ENCODE data around the gene TBX1. TPM values are rescaled to one million over a fixed set of nuclear protein-coding genes. Genes with fewer than 3 reads are reported as not detected.
A peak's percentile ranks its signal among the peaks of the same experiment; 100 is the strongest.
"Not testable (repeated sequence)": the region's sequence is repeated elsewhere in the genome, so short reads cannot be mapped to it uniquely, and the experiment has no call there.

Gene TBX1
- total RNA-seq, 2 donors from 2014 or later, result 0.12 TPM; not detected in 1

DNA sequence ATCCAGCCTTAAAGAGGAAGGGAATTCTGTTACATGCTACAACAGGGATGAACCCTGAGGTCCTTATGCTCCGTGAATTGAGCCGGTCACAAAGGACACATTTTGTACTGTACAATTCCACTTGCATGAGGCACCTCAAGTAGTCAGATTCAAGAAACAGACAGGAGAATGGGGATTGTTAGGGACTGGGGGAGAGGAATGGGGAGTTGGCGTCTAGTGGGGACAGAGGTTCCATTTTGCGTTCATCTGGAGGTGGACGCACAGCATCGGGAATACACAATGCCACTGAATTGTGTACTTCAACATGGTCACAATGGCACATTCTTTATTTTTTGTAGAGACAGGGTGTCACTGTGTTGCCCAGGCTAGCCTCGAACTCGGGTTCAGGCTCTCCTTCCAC is 14.1 kb downstream of the TBX1 start:
- Mint-ChIP-seq H3K27ac (no peak overlapping the region), H3K27me3 (ENCODE audit: low read depth) (peaks cover 53% of the 10 kb centered on the region), H3K36me3 (ENCODE audit: insufficient read depth in 2 of 2) (no peaks in the 10 kb centered on the region), H3K9me3 (no peaks in the 10 kb centered on the region), H3K4me3 (no peak overlapping the region), H3K4me1 (ENCODE audit: low read depth) (no peaks in the 10 kb centered on the region)
- no peak for DNase-seq
- no peak for ATAC-seq (replicated peaks in 1 of 2)

DNA sequence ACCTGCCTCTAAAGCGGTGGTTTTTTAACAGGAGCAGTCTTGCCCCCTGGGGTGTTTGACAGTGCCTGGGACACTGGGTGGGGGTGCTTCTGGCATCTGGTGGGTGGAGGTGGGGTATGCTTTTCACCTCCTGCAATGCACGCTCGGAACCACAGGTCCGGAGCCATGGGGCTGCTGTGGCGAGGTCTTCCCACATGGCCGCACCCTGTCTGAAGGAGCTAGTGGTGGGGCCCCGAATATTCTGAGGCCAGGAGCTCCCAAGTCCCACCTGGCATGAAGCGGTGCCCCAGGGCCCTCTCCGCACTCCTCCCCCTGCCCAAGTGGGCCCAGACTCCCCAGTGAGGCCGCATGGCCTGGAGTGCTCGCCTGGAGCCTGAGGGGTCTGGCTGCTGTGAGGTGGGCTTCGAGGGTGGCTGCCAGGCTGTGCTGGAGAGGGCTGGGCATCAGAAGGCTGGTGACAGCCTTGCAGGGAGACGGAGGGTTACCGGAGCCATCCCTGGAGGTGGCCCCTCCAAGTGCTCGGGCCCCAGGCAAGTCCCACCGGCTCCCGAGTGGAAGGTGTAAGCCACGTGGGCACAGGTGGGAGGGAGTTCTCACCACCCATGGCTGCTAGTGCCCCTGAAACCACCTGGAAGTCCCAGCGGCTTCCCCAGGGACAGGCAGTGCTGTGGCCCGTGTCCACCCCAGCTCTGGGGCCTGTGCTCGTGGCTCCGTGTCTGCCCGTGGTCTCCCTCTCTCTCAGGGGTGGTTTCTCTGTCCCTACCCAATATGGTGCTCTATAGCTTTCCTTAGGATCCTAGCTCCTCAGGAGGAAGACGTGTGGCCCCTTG is 15.1 kb downstream of the TBX1 start:
- Mint-ChIP-seq H3K4me1 (ENCODE audit: low read depth) (no peaks in the 10 kb centered on the region), H3K27me3 (ENCODE audit: low read depth) (peaks cover 51% of the 10 kb centered on the region), H3K36me3 (ENCODE audit: insufficient read depth in 2 of 2) (no peaks in the 10 kb centered on the region), H3K27ac (no peak overlapping the region), H3K9me3 (no peaks in the 10 kb centered on the region), H3K4me3 (no peak overlapping the region)
- ATAC-seq (replicated peaks in 1 of 2) (no peak), DNase-seq (no peak)

DNA sequence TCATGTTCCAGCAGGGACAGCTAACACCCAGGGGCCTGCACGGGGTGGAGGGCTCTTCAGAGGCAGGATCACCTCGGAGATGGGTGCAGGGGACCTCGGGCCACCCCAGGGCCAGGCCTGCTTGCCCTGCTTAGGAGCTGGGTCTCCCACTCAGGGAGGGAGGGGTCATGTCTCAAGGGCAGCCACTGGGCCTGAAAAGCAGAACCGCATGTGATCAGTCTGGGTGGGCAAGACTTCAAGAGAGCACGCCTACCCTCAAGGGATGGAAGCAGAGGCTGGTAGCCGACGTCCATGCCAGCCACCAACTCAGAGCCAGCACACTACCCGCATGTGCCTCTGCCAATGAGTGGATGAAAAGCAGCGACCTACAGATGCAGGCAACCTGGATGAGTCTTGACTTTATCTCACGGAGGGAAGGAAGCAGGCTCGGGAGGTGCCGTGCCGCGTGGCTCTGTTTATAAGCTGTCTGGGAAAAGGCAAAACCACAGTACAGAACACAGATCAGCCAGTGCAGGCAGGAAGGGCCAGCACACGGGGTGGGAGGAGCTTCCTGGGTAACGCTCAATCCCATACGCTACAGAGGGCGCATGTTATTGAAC is 16.0 kb downstream of the TBX1 start:
- no peak overlapping the region for H3K27ac Mint-ChIP-seq
- H3K27me3 Mint-ChIP-seq (ENCODE audit: low read depth), result peaks cover 49% of the 10 kb centered on the region
- H3K4me3 Mint-ChIP-seq, result no peak overlapping the region
- H3K9me3 Mint-ChIP-seq, result no peaks in the 10 kb centered on the region
- no peaks in the 10 kb centered on the region for H3K36me3 Mint-ChIP-seq (ENCODE audit: insufficient read depth in 2 of 2)
- DNase-seq, result no peak
- ATAC-seq (replicated peaks in 1 of 2), result peak in 1 of 2 donors; percentile 18
- H3K4me1 Mint-ChIP-seq (ENCODE audit: low read depth), result no peaks in the 10 kb centered on the region

DNA sequence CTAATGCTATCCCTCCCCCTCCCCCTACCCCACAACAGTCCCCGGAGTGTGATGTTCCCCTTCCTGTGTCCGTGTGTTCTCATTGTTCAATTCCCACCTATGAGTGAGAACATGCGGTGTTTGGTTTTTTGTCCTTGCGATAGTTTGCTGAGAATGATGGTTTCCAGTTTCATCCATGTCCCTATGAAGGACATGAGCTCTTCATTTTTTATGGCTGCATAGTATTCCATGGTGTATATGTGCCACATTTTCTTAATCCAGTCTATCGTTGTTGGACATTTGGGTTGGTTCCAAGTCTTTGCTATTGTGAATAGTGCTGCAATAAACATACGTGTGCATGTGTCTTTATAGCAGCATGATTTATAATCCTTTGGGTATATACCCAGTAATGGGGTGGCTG is 16.6 kb downstream of the TBX1 start:
- not testable (repeated sequence) for H3K4me3 Mint-ChIP-seq; DNase-seq; H3K36me3 Mint-ChIP-seq (ENCODE audit: insufficient read depth in 2 of 2); H3K4me1 Mint-ChIP-seq (ENCODE audit: low read depth); H3K27ac Mint-ChIP-seq; H3K9me3 Mint-ChIP-seq; ATAC-seq (replicated peaks in 1 of 2)
- H3K27me3 Mint-ChIP-seq (ENCODE audit: low read depth), result peaks cover 43% of the 10 kb centered on the region

DNA sequence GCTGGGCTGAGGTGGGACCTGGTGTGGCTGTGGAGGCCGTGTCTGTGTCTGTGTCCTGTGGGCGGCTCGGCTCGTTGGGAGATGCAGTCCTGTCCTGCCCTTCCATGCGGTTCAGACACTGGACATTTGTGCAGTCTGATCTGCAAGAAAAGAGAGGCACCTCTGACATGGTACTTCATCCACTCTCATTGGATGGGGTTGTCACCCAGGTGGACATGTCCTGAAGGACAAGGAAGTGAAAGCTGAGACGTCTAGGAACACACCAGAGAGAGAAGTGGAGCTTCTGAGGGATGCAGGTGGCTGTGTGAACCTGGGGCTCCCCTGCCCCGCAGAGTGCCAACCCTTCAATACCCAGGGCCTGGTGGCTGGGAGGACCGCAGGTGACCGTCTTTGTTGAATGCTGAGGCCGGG is 18.4 kb downstream of the TBX1 start:
- DNase-seq, result no peak
- Mint-ChIP-seq H3K27me3 (ENCODE audit: low read depth) (peaks cover 24% of the 10 kb centered on the region), H3K9me3 (no peaks in the 10 kb centered on the region), H3K4me1 (ENCODE audit: low read depth) (no peaks in the 10 kb centered on the region), H3K4me3 (no peak overlapping the region), H3K36me3 (ENCODE audit: insufficient read depth in 2 of 2) (no peaks in the 10 kb centered on the region), H3K27ac (no peak overlapping the region)
- ATAC-seq (replicated peaks in 1 of 2), result no peak

DNA sequence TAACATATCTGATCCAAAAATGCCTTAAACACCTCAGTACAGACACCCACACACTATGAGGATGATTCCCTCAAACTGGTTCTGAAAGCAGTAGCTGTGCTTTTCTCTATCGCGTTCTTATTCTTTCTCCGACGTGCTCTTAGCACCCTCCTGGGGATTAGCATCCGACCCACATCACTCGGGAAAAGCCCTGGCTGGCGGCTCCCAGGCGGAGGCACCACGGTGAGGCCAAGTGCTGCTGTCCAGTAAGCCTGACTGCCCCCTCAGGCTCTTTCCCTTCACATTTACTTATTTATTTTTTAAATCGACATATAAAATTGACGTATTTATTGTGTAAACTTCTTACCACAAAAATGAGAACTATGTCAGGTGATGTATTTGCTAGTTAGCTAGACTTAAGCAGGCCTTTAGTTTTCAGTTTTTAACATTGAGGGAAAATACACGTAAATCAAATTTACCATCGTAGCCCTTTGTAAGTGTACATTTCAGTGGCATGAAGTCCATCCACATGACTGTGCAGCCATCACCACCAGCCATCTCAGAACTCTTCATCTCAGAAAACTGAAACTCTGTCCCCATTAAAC is 19.2 kb downstream of the TBX1 start:
- H3K27ac Mint-ChIP-seq, result no peak overlapping the region
- H3K36me3 Mint-ChIP-seq (ENCODE audit: insufficient read depth in 2 of 2), result no peaks in the 10 kb centered on the region
- ATAC-seq (replicated peaks in 1 of 2), result no peak
- no peaks in the 10 kb centered on the region for H3K4me1 Mint-ChIP-seq (ENCODE audit: low read depth)
- no peak overlapping the region for H3K4me3 Mint-ChIP-seq
- peaks cover 18% of the 10 kb centered on the region for H3K27me3 Mint-ChIP-seq (ENCODE audit: low read depth)
- no peaks in the 10 kb centered on the region for H3K9me3 Mint-ChIP-seq
- no peak for DNase-seq

DNA sequence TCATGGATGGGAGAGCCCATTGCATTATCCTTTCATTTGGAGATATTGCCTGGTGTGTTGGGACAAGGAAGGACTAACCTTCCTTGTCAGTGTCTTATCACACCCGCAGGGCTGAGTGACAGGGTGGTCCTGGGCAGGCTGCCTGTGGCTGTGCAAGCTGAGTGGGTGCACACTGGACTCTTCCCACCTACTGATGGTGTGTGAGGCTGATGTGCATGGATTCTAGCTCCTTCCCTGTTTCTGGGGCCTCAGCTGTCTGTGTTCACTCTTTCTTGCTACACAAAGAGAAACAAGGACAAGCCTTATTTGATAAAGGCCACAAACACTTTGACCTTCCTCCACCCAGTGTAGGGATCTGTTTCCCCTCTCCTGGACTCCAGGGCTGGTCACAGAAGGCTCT is 22.0 kb downstream of the TBX1 start:
- no peak overlapping the region for H3K4me3 Mint-ChIP-seq
- no peaks in the 10 kb centered on the region for H3K9me3 Mint-ChIP-seq
- H3K36me3 Mint-ChIP-seq (ENCODE audit: insufficient read depth in 2 of 2), result no peaks in the 10 kb centered on the region
- ATAC-seq (replicated peaks in 1 of 2), result no peak
- peaks cover 18% of the 10 kb centered on the region for H3K27me3 Mint-ChIP-seq (ENCODE audit: low read depth)
- no peak for DNase-seq
- no peak overlapping the region for H3K27ac Mint-ChIP-seq
- no peaks in the 10 kb centered on the region for H3K4me1 Mint-ChIP-seq (ENCODE audit: low read depth)

DNA sequence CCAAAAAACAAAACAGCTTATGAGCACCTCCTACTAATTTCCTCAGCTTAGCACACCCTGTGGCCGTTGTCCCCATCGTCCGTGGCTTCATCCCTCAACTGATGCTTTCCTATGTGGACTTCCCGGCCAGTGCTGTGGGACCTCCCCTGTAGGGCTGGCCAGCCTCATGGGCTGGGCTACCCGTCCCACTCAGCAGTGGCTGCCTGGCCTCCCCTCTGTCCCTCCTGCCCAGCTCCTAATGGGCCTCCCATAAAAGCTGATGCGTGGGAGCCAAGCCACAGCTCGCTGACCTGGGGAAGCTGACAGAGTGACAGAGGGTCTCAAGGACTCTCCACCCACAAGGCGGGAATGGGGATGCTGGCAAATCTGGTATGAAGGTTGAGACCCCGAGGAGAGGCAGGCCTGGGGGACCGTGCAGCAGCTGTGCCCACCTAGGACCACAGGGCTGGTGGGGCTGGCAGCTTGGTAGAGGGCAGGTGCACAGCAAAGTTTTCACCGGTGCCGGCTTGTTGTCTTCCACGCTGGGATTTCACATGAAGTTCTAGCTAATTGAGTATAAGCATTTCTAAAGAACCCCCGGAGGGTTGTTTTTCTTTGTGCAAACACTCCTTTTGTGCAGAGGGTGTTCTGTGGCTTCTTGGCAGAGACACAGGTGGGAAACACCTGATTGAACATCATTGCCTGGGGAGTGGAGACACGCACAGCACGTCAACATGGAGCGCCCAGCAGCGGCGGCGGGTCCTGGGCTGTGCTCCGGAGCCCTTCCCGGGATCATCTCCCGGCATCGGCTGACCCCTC is 23.2 kb downstream of the TBX1 start:
- Mint-ChIP-seq H3K27ac (no peak overlapping the region), H3K4me3 (no peak overlapping the region), H3K36me3 (ENCODE audit: insufficient read depth in 2 of 2) (no peaks in the 10 kb centered on the region), H3K27me3 (ENCODE audit: low read depth) (peaks cover 10% of the 10 kb centered on the region), H3K9me3 (no peaks in the 10 kb centered on the region), H3K4me1 (ENCODE audit: low read depth) (no peaks in the 10 kb centered on the region)
- DNase-seq (no peak), ATAC-seq (replicated peaks in 1 of 2) (no peak)

DNA sequence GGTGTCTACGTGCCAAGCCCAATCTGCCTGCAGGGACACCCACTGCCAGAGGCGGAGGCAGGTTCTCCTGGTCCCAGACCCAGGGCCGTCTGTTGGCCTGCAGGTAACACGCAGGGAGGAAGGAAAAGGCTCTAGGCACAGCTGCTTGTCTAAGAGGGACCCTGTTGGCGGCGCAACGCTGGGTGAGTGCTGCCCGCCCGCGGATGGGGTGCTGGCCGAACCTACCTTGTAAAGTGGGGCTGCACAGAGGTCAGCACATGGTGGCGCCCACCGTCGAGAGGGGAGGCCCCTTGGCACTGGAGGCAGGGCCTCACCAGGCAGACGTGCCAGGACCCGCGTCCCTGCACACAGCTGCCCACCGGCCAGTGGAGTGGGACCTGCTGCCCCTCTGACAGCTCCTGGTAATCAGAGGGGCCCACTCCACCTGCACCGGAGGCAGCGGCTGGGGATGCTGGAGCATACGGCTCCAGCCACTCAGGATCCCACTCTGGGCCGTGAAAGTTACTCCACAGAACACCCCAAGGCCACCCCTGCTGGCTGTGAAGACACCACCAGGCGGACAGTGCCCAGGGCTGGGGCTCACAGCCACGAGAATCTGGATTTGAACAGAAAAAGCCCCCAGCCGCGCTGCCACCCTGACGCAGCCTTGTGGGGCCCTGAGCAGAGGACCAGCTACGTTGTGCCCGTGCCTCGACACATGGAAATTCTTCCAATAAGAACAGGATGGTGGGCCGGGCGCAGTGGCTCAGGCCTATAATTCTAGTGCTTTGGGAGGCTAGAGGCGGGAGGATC is 24.0 kb downstream of the TBX1 start:
- no peak for DNase-seq
- H3K27me3 Mint-ChIP-seq (ENCODE audit: low read depth), result peaks cover 7% of the 10 kb centered on the region
- H3K9me3 Mint-ChIP-seq, result no peaks in the 10 kb centered on the region
- H3K36me3 Mint-ChIP-seq (ENCODE audit: insufficient read depth in 2 of 2), result no peaks in the 10 kb centered on the region
- no peak overlapping the region for H3K4me3 Mint-ChIP-seq
- no peak for ATAC-seq (replicated peaks in 1 of 2)
- no peaks in the 10 kb centered on the region for H3K4me1 Mint-ChIP-seq (ENCODE audit: low read depth)
- no peak overlapping the region for H3K27ac Mint-ChIP-seq

DNA sequence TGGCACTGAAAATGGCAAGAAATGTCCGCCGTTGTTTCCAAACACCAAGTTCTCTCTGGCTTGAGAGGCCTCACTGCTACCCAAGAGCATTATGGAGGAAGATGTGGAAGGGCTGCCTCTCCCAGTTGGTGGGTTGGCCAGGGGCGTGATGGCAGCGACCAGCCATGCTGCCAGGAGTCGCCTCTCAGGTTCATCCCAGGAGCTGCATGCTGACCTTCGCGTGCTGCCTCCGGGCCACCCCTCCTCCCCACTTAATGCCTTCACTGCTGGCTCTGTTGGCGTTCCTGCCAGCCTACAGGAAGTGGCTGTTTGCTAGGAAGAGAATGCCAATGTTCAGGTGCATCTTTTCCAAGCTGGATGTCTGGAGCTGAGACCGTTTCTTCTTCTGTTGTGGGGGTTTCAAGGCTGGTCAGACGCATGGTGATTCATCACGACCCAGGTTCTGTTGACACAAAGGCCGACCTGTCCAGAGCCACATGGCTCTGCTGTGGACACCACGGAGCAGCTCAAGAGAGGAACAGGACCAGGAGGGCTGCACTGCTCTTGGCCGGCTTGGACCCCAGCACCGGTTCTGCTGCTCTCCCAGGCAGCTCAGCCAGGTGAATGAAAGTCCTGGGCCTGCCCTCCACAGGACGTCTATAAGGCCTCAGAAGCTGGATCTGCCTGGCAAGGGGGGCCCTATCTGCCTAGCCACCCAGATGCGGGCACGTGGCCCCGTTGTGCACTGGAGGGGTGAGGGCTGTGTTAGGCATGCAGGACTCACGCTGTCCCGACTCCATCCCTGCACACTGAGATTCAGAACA is 25.1 kb downstream of the TBX1 start:
- Mint-ChIP-seq H3K9me3 (no peaks in the 10 kb centered on the region), H3K27ac (no peak overlapping the region), H3K4me3 (no peak overlapping the region), H3K4me1 (ENCODE audit: low read depth) (no peaks in the 10 kb centered on the region), H3K36me3 (ENCODE audit: insufficient read depth in 2 of 2) (peaks cover 0 to 2% of the 10 kb centered on the region in 2 donors), H3K27me3 (ENCODE audit: low read depth) (peaks cover under 1% of the 10 kb centered on the region)
- ATAC-seq (replicated peaks in 1 of 2) (no peak), DNase-seq (no peak)

DNA sequence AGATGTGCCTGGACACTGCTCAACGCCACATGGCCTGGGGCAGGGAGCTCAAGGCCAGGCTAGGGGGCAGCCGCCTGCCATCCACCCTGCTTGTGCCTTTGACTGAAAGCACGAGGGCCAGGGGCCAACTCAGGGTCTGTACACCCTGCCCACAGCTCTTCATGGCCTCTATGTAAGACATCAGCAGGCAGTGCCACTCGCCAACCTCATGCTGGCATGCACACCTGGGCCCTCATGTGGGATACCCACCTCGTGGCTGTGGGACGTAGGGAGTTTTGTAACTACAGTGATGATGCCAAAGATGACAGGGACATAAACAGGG is 25.6 kb downstream of the TBX1 start:
- Mint-ChIP-seq H3K9me3 (no peaks in the 10 kb centered on the region), H3K27me3 (ENCODE audit: low read depth) (no peaks in the 10 kb centered on the region), H3K4me1 (ENCODE audit: low read depth) (no peaks in the 10 kb centered on the region), H3K36me3 (ENCODE audit: insufficient read depth in 2 of 2) (peaks cover 0 to 6% of the 10 kb centered on the region in 2 donors), H3K4me3 (no peak overlapping the region), H3K27ac (no peak overlapping the region)
- DNase-seq, result no peak
- no peak for ATAC-seq (replicated peaks in 1 of 2)

Data from activated T-cell treated with anti-CD3 and anti-CD28 coated beads, Interleukin-2, amount 50 U/mL, for 72 hours (primary cell).